GM12878 (cell line): ENCODE measurements around the gene C1QTNF7. TPM values are rescaled to one million over a fixed set of nuclear protein-coding genes. Genes with fewer than 3 reads are reported as not detected.

Source experiments
- ATAC-seq: fragments of 200-7000 bp; cut with Tn5 transposase; 3 replicates; pipeline ENCODE4 v1.9.1; 2020; ENCODE audit warnings: mild to moderate bottlenecking, moderate library complexity
- BruUV-seq: library from RNA; stranded (reverse); fragments of 400-500 nt; replicated peaks from 2 replicates; lab custom pipeline; 2021; lab: Mats Ljungman, UMichigan
- CTCF ChIA-PET: fragments of 300-600 bp; sonication (Branson Sonifier 250); formaldehyde crosslinking; extraction: SDS; loops from one replicate; lab custom pipeline; 2021; ENCODE audit warnings: inconsistent platforms; lab: Yijun Ruan, JAX
- POLR2A ChIA-PET: fragments of 350-600 bp; formaldehyde crosslinking; extraction: SDS; loops from one replicate; lab custom pipeline; 2021; ENCODE audit warnings: inconsistent platforms; lab: Charles Lee
- RAD21 ChIA-PET: fragments of 300-600 bp; sonication (Branson Sonifier 250); formaldehyde crosslinking; loops from one replicate; lab custom pipeline; 2023; ENCODE audit warnings: antibody characterized with exemption; ENCODE audit not compliant: unreplicated experiment; lab: Charles Lee
- SMC1A ChIA-PET: fragments of 300-600 bp; sonication (Branson Sonifier 250); formaldehyde crosslinking; loops from one replicate; lab custom pipeline; 2023; ENCODE audit not compliant: unreplicated experiment, uncharacterized antibody; lab: Charles Lee
- DNase-seq: peaks from one replicate; pipeline ENCODE4 v3.0.0-alpha.2; 2011; ENCODE audit warnings: low read depth, low spot score
- FAIRE-seq: peaks from 3 replicates; lab custom pipeline; 2011; peaks lifted over from hg19 to GRCh38; lab: Jason Lieb, UNC
- H2AFZ ChIP-seq: 2 replicates; pipeline ENCODE4 v1.6.0; 2011; ENCODE audit warnings: low read depth, low read length, control low read depth; ENCODE audit not compliant: control insufficient read depth
- H3K27ac ChIP-seq: 2 replicates; pipeline ENCODE4 v1.5.1; 2011; ENCODE audit warnings: control low read depth; ENCODE audit not compliant: control insufficient read depth, insufficient read depth
- H3K27me3 ChIP-seq, 2 experiments: replicated peaks in 1 of 2; 2 replicates each; pipeline versions ENCODE4 v1.6.0 to v1.6.1; 2011; ENCODE audit warnings: low read length in 1 of 2; ENCODE audit not compliant: control insufficient read depth in 2 of 2, insufficient read depth in 2 of 2
- H3K36me3 ChIP-seq, 2 experiments: 2 replicates each; pipeline ENCODE4 v1.5.1; 2011; ENCODE audit warnings: low read length in 1 of 2; ENCODE audit not compliant: control insufficient read depth in 2 of 2, insufficient read depth in 2 of 2
- H3K4me1 ChIP-seq: 2 replicates; pipeline ENCODE4 v1.6.1; 2011; ENCODE audit warnings: mild to moderate bottlenecking, low read length, moderate library complexity, mixed read lengths; ENCODE audit not compliant: control insufficient read depth, insufficient read depth
- H3K4me2 ChIP-seq: 2 replicates; pipeline ENCODE4 v1.6.0; 2011; ENCODE audit warnings: control low read depth; ENCODE audit not compliant: control insufficient read depth, insufficient read depth
- H3K4me3 ChIP-seq: fragments of 200-600 bp; sonication (generic); 2 replicates; pipeline ENCODE4 v1.5.1; 2016
- H3K79me2 ChIP-seq: 2 replicates; pipeline ENCODE4 v1.6.0; 2011; ENCODE audit warnings: low read length; ENCODE audit not compliant: control insufficient read depth, insufficient read depth
- H3K9ac ChIP-seq: 2 replicates; pipeline ENCODE4 v1.8.0; 2011; ENCODE audit warnings: low read length, control low read depth, mixed read lengths; ENCODE audit not compliant: control insufficient read depth, insufficient read depth
- H3K9me3 ChIP-seq: replicated peaks from 3 replicates; pipeline ENCODE4 v1.5.1; 2011; ENCODE audit warnings: mild to moderate bottlenecking, low read length; ENCODE audit not compliant: control insufficient read depth, insufficient read depth
- H4K20me1 ChIP-seq: 2 replicates; pipeline ENCODE4 v1.6.0; 2011; ENCODE audit not compliant: control insufficient read depth, insufficient read depth
- ATF3 ChIP-seq: IDR thresholded peaks from 2 replicates; pipeline ENCODE4 v1.6.1; 2011; ENCODE audit warnings: low read depth, mild to moderate bottlenecking, low read length, moderate library complexity, borderline replicate concordance; ENCODE audit errors: extremely low read depth
- BMI1 ChIP-seq: fragments of 450-650 bp; IDR thresholded peaks from 2 replicates; pipeline ENCODE4 v1.6.1; 2016; ENCODE audit warnings: mild to moderate bottlenecking, moderate library complexity, borderline replicate concordance
- EGR1 ChIP-seq, 2 experiments: IDR thresholded peaks; 1 replicate in 1 of 2; 2 replicates in 1 of 2; pipeline ENCODE4 v1.6.1; 2011 to 2012; ENCODE audit warnings: low read depth in 2 of 2, low read length in 2 of 2, borderline replicate concordance in 1 of 2, mild to moderate bottlenecking in 1 of 2, moderate library complexity in 1 of 2
- IKZF1 ChIP-seq: fragments of 450-650 bp; conservative IDR thresholded peaks from 2 replicates; pipeline ENCODE4 v1.6.1; 2017; ENCODE audit warnings: antibody characterized with exemption, mild to moderate bottlenecking
- IRF3 ChIP-seq: fragments of 450-650 bp; IDR thresholded peaks from 2 replicates; pipeline ENCODE4 v1.6.1; 2014; ENCODE audit warnings: mild to moderate bottlenecking
- PML ChIP-seq: IDR thresholded peaks from 2 replicates; pipeline ENCODE4 v1.6.1; 2012; ENCODE audit warnings: low read length, inconsistent platforms
- WGBS: methylation state at CpG from one replicate; pipeline ENCODE4 v1.1.6; 2016; ENCODE audit warnings: low lambda C conversion rate; ENCODE audit not compliant: insufficient replicate concordance, insufficient coverage; ENCODE audit errors: missing lambda C conversion rate; 5-methylcytosine and 5-hydroxymethylcytosine counted together
- in situ Hi-C: fragments of 300-500 bp; cut with MboI; formaldehyde crosslinking; loops from 9 replicates; pipeline ENCODE4 v1.14.3; 2018; ENCODE audit warnings: mixed read lengths
- intact Hi-C: fragments of 100-400 bp; cut with micrococcal nuclease; formaldehyde crosslinking; loops from one replicate; pipeline ENCODE4 v1.14.2; 2022; ENCODE audit not compliant: unreplicated experiment
- polyA plus RNA-seq, 11 experiments: library from polyadenylated mRNA; depleted of rRNA in 4 of 11; unstranded in 6 of 11; stranded (reverse) in 5 of 11; fragments of >200 nt; fragmentation: Nextera tagmentation in 4 of 11; fragmentation: Illumina TruSeq in 1 of 11; extraction: Ambion mirVana in 4 of 11; extraction: Trizol in 1 of 11; gene quantifications; 1 replicate in 1 of 11; 2 replicates in 10 of 11; pipeline versions ENCODE4 v1.2.1 to v1.2.3, GENCODE V29; 2011 to 2016; ENCODE audit warnings: inconsistent platforms in 2 of 11, missing spikeins in 2 of 11, low read depth in 1 of 11
- total RNA-seq, 4 experiments: library from RNA; depleted of rRNA in 3 of 4; stranded (reverse); fragments of >200 nt in 3 of 4; fragmentation: Illumina TruSeq in 1 of 4; extraction: Trizol in 1 of 4; gene quantifications; 2 replicates each; pipeline versions ENCODE4 v1.2.1 to v1.2.3, GENCODE V29; 2013 to 2021

C1QTNF7 gene
- total and polyA plus RNA-seq, 10 of the 15 experiments (the other 5 are each of a cell fraction or from before 2014, with no cell fraction given) = not detected

GRCh38 chr4:15416357-15417232 is 11.2 kb upstream of the C1QTNF7 start:
- H3K4me3 ChIP-seq = no peak overlapping the region
- no peaks in the 10 kb centered on the region for H3K9me3 ChIP-seq
- no TSS peak for BruUV-seq
- no peak overlapping the region for H2AFZ ChIP-seq
- ChIA-PET CTCF (interaction anchor here (1.3 kb wide), 1 partner anchor 20 kb away, joined by 4 read pairs; no protein-coding TSS in a partner anchor), RAD21 (no interaction called here), POLR2A (no interaction called here), SMC1A (interaction anchor here (0.7 kb wide), 1 partner anchor 15 kb away, joined by 3 read pairs; no protein-coding TSS in a partner anchor)
- H3K27me3 ChIP-seq = no peaks in the 10 kb centered on the region
- DNase-seq (no peak), ATAC-seq (no peak), FAIRE-seq (no peak)
- no peaks in the 10 kb centered on the region for H3K79me2 ChIP-seq
- in situ Hi-C loops = no loop called here
- no peak overlapping the region for H3K27ac ChIP-seq
- H3K9ac ChIP-seq = no peak overlapping the region
- H3K4me1 ChIP-seq = no peaks in the 10 kb centered on the region
- intact Hi-C loops = no loop called here
- no peaks in the 10 kb centered on the region for H4K20me1 ChIP-seq
- no peak for TF ChIP-seq BMI1
- TF ChIP-seq EGR1 (IDR thresholded peaks at IDR 0.05; ENCODE audit: borderline replicate concordance in 1 of 2, low read depth in 2 of 2, low read length in 2 of 2) = no peak
- no peak for TF ChIP-seq PML
- no peak for TF ChIP-seq IKZF1
- TF ChIP-seq ATF3 = no peak
- TF ChIP-seq IRF3 = no peak
- WGBS = 9% methylated on average over 6 of the region's 6 CpGs
- no peak overlapping the region for H3K4me2 ChIP-seq
- H3K36me3 ChIP-seq = no peaks in the 10 kb centered on the region
